Stomach smooth muscle (tissue), 2 donors: ENCODE data around the gene CCDC180.
"Not testable (repeated sequence)": the region's sequence is repeated elsewhere in the genome, so short reads cannot be mapped to it uniquely, and the experiment has no call there.

ENCODE experiments used
- H3K27ac ChIP-seq: one replicate; pipeline ENCODE4 v1.7.0; 2013; ENCODE audit warnings: mild to moderate bottlenecking, low read length, inconsistent platforms
- H3K27me3 ChIP-seq, 2 donors: one replicate each; pipeline ENCODE4 v1.7.0; 2013; ENCODE audit warnings: low read length in 2 of 2; ENCODE audit not compliant: insufficient read depth in 2 of 2, control insufficient read depth in 1 of 2
- H3K36me3 ChIP-seq, 2 donors: one replicate each; pipeline ENCODE4 v1.7.0; 2013; ENCODE audit warnings: low read length in 2 of 2; ENCODE audit not compliant: control insufficient read depth in 2 of 2, insufficient read depth in 2 of 2
- H3K4me1 ChIP-seq: one replicate; pipeline ENCODE4 v1.7.0; 2013; ENCODE audit warnings: low read length; ENCODE audit not compliant: control insufficient read depth, insufficient read depth
- H3K4me3 ChIP-seq, 2 donors: one replicate each; pipeline ENCODE4 v1.7.0; 2013; ENCODE audit warnings: low read length in 2 of 2
- H3K9ac ChIP-seq, 2 donors: one replicate each; pipeline ENCODE4 v1.7.0; 2013; ENCODE audit warnings: low read length in 2 of 2, mild to moderate bottlenecking in 1 of 2
- H3K9me3 ChIP-seq, 2 donors: one replicate each; pipeline ENCODE4 v1.7.0; 2013; ENCODE audit warnings: low read length in 2 of 2; ENCODE audit not compliant: control insufficient read depth in 2 of 2
- donor health status: healthy.
- donor health status: Pancreatic carcinoma.

Gene CCDC180

GRCh38 chr9:97320080-97320642 is 12.7 kb downstream of the CCDC180 start:
- H3K9me3 ChIP-seq = no peaks in the 10 kb centered on the region
- H3K4me1 ChIP-seq = no peaks in the 10 kb centered on the region
- H3K27ac ChIP-seq = no peak overlapping the region
- H3K36me3 ChIP-seq = peaks cover 37 to 43% of the 10 kb centered on the region in 2 donors
- no peaks in the 10 kb centered on the region for H3K27me3 ChIP-seq
- no peak overlapping the region for H3K9ac ChIP-seq
- no peak overlapping the region for H3K4me3 ChIP-seq

GRCh38 chr9:97321251-97321650 is 13.8 kb downstream of the CCDC180 start:
- H3K27me3 ChIP-seq = no peaks in the 10 kb centered on the region
- no peaks in the 10 kb centered on the region for H3K4me1 ChIP-seq
- no peaks in the 10 kb centered on the region for H3K9me3 ChIP-seq
- peaks cover 40 to 42% of the 10 kb centered on the region in 2 donors for H3K36me3 ChIP-seq
- no peak overlapping the region for H3K9ac ChIP-seq
- H3K4me3 ChIP-seq = no peak overlapping the region
- no peak overlapping the region for H3K27ac ChIP-seq

- Histone ChIP-seq H3K4me3 (no peak overlapping the region), H3K27ac (no peak overlapping the region), H3K4me1 (no peaks in the 10 kb centered on the region), H3K36me3 (peaks cover 38 to 40% of the 10 kb centered on the region in 2 donors), H3K9me3 (no peaks in the 10 kb centered on the region), H3K9ac (no peak overlapping the region), H3K27me3 (no peaks in the 10 kb centered on the region)
These were observed 14.2 kb downstream of the CCDC180 start for GRCh38 chr9:97321691-97322090.

- H3K4me3 ChIP-seq = no peak overlapping the region
- peaks cover 37% of the 10 kb centered on the region in 2 donors for H3K36me3 ChIP-seq
- no peaks in the 10 kb centered on the region for H3K27me3 ChIP-seq
- no peak overlapping the region for H3K27ac ChIP-seq
- no peaks in the 10 kb centered on the region for H3K4me1 ChIP-seq
- no peaks in the 10 kb centered on the region for H3K9me3 ChIP-seq
- H3K9ac ChIP-seq = no peak overlapping the region
These were observed 14.6 kb downstream of the CCDC180 start for GRCh38 chr9:97322105-97322504.

GRCh38 chr9:97324954-97325353 is 17.5 kb downstream of the CCDC180 start:
- peaks cover 30 to 38% of the 10 kb centered on the region in 2 donors for H3K36me3 ChIP-seq
- H3K4me3 ChIP-seq = no peak overlapping the region
- no peak overlapping the region for H3K9ac ChIP-seq
- no peak overlapping the region for H3K27ac ChIP-seq
- no peaks in the 10 kb centered on the region for H3K9me3 ChIP-seq
- H3K27me3 ChIP-seq = no peaks in the 10 kb centered on the region
- H3K4me1 ChIP-seq = no peaks in the 10 kb centered on the region

GRCh38 chr9:97327562-97327961 is 20.1 kb downstream of the CCDC180 start:
- Histone ChIP-seq H3K9ac (no peak overlapping the region), H3K4me3 (no peak overlapping the region), H3K36me3 (peaks cover 26 to 31% of the 10 kb centered on the region in 2 donors), H3K4me1 (no peaks in the 10 kb centered on the region), H3K27ac (no peak overlapping the region), H3K27me3 (no peaks in the 10 kb centered on the region), H3K9me3 (no peaks in the 10 kb centered on the region)

- Histone ChIP-seq H3K36me3 (peaks cover 8 to 12% of the 10 kb centered on the region in 2 donors), H3K9me3 (no peaks in the 10 kb centered on the region), H3K4me1 (no peaks in the 10 kb centered on the region), H3K4me3 (peak overlapping the region in 1 of 2 donors; percentile 12), H3K27me3 (no peaks in the 10 kb centered on the region), H3K9ac (no peak overlapping the region), H3K27ac (no peak overlapping the region)
These were observed 25.5 kb downstream of the CCDC180 start for GRCh38 chr9:97332993-97333392.

- H3K4me1 ChIP-seq, H3K27me3 ChIP-seq, H3K4me3 ChIP-seq, H3K9me3 ChIP-seq, H3K27ac ChIP-seq, H3K9ac ChIP-seq, H3K36me3 ChIP-seq: not testable (repeated sequence)
These were observed 28.2 kb downstream of the CCDC180 start for GRCh38 chr9:97335622-97336021.

GRCh38 chr9:97348871-97349270 is 41.4 kb downstream of the CCDC180 start:
- Histone ChIP-seq H3K36me3 (peaks cover 12 to 14% of the 10 kb centered on the region in 2 donors), H3K9ac (no peak overlapping the region), H3K9me3 (no peaks in the 10 kb centered on the region), H3K27me3 (no peaks in the 10 kb centered on the region), H3K4me1 (no peaks in the 10 kb centered on the region), H3K4me3 (no peak overlapping the region), H3K27ac (no peak overlapping the region)

- Histone ChIP-seq H3K27ac (no peak overlapping the region), H3K27me3 (no peaks in the 10 kb centered on the region), H3K4me3 (no peak overlapping the region), H3K4me1 (no peaks in the 10 kb centered on the region), H3K9me3 (no peaks in the 10 kb centered on the region), H3K36me3 (peaks cover 9 to 11% of the 10 kb centered on the region in 2 donors), H3K9ac (no peak overlapping the region)
These were observed 41.9 kb downstream of the CCDC180 start for GRCh38 chr9:97349400-97349799.

GRCh38 chr9:97354637-97355036 is 47.2 kb downstream of the CCDC180 start:
- Histone ChIP-seq H3K9me3 (no peaks in the 10 kb centered on the region), H3K4me3 (no peak overlapping the region), H3K4me1 (no peaks in the 10 kb centered on the region), H3K27me3 (no peaks in the 10 kb centered on the region), H3K9ac (no peak overlapping the region), H3K36me3 (peaks cover 12 to 22% of the 10 kb centered on the region in 2 donors), H3K27ac (no peak overlapping the region)
